DMS 273 (cell line): ENCODE results near the gene TCF15.
A peak's percentile ranks its signal among the peaks of the same experiment; 100 is the strongest.
"Not testable (repeated sequence)": the region's sequence is repeated elsewhere in the genome, so short reads cannot be mapped to it uniquely, and the experiment has no call there.

Source experiments
- DNase-seq: peaks from one replicate; lab custom pipeline; 2025; ENCODE audit not compliant: unreplicated experiment; lab: John Stamatoyannopoulos, UW

TCF15 gene

DNA sequence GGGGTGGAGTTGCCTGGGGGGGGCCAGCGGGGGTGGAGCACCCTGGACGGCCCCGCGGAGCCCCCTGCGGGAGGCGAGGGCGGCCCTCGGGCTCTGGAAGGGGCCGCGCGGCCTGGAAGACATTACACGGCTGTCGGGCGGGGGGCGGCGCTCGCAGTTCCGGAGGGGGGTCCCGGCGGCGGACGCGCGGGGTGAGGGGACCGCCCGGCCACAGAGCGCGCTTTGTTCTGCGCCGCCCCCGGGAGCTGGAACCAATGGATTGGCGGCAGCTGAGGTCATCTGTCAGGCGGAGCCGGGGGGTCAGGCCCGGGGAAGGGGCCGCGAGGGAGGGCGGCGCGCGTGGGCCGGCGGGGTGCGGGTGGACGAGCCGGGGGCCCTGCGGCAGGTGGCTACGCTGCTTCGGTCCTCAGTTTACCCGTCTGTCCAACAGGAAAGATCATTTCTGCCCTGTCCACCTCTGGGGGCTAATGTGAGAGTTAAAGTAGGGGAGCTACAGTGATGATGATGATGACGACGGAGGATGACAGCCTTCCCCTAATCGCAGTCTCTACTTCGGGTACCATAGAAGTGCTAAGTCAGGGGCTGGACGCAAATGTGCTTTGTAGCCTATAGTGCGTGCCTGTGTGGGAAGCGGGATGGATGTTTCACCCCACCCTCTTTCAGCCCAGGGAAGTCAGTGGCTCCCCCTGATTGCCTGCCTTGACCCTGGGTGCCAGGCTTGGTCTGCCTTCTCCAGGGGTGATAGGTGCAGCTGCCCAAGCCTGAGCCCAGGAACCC lies 32.5 kb upstream of the TCF15 start:
- no peak for DNase-seq

DNA sequence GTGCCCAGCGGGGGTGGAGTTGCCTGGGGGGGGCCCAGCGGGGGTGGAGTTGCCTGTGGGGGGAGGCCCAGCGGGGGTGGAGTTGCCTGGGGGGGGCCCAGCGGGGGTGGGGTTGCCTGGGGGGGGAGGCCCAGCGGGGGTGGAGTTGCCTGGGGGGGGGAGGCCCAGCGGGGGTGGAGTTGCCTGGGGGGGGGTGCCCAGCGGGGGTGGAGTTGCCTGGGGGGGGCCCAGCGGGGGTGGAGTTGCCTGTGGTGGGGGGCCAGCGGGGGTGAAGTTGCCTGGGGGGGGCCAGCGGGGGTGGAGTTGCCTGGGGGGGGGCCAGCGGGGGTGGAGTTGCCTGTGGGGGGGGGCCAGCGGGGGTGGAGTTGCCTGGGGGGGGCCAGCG lies 31.9 kb upstream of the TCF15 start:
- DNase-seq: not testable (repeated sequence)

DNA sequence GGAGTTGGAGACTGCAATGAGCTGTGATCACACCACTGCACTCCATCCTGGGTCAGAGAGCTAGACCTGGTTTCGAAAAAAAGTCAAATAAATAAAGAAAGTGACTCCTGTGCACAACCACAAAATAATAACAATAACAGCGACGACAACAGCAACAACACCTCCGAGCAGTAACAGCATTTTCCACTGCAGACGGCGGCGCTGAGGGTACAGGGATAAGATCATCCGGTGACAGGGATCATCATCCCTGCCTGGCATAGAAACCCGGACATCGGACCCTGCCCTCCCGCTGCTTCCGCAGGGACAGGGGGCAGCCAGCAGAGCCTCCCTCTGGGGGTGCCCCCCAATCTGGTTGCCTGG lies 31.4 kb upstream of the TCF15 start:
- DNase-seq: no peak

DNA sequence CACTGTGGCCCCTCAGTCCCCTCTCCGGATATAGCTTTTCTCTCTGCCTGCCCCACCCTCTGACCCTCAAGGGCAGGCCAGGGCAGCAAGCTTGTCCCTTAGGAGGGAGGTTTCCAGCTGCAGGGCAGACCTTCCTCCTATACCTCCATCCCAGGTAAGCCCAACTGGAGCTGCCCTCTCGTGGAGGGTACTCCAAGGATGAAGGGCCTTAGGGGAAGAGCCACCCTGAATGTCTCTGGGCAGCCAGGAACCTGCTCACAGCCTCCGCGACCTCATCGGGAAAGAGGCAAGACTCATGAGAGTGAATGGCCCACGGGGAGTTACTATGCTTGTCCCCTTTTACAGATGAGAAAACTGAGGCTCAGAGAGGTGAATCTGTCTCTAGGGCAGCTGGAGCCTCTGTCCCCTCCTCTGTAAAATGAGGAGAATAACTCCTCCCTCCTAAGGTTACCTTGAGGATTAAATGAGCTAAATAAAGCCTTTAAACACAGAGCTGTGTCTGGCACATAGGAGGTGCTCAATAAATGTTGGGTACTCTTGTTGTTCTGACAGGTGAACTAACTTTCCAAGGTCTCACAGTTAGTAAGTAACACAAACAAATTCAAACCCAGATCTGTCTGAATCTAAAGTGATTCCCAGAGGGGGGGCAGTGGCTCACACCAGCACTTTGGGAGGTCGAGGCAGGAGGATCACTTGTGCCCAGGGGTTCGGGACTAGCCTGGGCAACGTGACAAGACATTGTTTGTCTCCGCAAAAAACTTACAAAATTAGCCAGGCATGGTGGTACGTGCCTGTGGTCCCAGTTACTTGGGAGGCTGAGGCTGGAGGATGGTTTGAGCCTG lies 30.8 kb upstream of the TCF15 start:
- DNase-seq: no peak

DNA sequence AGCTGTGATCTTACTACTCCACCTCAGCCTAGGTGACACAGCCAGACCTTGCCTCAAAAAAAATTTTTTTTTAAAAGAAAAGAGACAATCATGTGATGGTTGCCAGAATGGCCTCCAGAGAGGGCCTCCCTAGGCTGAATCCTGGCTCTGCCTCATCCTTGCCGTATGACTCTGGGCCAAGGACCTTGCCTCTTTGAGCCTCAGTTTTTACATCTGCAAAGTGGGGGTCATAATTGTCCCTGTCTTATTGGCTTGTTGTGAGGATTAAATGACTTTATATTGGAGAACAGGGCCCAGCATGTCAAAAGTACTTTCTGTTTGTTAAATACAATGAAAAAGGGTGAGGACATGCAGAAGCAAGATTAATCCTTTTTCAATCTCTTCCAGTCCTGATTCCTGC lies 28.5 kb upstream of the TCF15 start:
- DNase-seq: no peak

DNA sequence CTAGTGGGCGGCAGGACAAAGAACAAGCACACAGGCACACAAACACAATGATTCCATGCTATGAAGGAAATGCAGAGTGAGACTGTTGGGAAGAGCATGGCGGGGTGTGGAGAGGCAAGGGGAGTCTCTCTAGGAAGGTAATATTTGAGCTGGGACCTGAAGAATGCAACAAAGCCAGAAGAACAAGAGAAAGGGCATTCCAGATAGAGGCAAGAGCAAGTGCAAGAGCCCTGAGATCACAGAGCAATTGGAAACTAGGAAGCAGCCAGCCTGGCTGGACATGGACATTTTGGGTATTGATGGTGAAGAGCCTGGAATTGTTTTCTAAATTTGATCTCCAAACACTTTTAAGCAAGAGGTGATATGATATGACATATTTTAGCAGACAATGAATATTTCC lies 27.4 kb upstream of the TCF15 start:
- no peak for DNase-seq

DNA sequence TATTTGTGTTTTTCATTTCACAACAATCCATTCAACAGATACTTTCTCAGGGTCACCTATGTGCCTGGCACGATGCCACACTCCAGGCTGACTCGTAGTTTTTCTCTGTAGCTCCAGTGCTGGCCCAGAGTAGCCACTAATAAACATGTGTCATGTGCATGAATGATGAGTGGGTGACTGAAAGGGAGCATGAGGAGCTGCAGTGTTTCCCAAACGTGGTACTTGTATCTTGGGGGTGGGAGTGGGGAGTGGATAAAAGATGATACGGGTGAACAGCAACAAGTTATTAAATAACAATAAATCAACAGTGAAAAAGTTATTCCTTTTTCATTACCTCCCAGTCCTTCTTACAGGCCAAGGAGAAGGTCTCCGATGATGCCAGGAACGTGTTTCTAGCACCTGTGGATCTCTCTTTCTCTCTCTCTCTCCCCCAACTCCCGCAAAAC lies 25.8 kb upstream of the TCF15 start:
- peak; percentile 41 for DNase-seq

DNA sequence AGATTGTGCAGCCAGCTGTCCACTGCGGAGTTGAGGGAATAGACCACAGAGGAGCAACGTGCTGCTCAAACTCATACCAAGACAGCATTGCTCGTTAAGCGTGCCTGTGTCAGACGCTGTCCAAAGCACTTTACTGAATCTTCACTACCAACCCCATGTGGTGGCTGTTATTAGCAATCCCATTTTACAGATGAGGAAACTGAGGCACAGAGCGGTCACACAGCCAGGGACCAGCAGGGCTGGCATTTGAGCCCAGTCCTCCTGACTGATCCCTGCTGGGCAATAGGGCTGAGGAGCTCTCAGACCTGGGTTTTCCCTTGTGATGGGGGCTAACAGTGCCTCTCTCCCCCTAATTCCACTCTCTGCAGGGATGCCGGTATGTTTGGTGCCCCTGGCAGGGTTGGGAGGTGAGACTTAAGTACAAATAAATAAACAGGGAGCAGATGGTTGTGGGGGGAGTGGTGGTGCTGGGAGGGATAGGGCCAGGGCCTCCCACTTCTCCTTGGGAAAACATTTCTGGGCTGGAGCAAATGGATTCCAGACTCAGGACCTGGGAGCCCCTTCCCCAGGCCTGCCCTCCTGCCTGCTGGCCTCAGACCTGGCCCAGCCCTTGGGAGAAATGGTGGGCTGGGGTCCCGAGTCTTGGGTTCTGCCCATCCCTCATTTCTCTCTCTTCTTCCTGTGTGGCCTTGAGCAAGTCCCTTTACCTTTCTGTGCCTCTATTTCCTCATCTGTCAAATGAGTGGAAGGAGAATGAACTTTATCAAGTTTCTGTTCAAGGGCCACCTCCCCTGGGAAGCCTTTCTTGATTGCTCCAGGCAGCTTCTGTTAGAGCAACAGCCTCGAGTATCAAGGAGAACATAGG lies 25.2 kb upstream of the TCF15 start:
- peak; percentile 83 for DNase-seq

DNA sequence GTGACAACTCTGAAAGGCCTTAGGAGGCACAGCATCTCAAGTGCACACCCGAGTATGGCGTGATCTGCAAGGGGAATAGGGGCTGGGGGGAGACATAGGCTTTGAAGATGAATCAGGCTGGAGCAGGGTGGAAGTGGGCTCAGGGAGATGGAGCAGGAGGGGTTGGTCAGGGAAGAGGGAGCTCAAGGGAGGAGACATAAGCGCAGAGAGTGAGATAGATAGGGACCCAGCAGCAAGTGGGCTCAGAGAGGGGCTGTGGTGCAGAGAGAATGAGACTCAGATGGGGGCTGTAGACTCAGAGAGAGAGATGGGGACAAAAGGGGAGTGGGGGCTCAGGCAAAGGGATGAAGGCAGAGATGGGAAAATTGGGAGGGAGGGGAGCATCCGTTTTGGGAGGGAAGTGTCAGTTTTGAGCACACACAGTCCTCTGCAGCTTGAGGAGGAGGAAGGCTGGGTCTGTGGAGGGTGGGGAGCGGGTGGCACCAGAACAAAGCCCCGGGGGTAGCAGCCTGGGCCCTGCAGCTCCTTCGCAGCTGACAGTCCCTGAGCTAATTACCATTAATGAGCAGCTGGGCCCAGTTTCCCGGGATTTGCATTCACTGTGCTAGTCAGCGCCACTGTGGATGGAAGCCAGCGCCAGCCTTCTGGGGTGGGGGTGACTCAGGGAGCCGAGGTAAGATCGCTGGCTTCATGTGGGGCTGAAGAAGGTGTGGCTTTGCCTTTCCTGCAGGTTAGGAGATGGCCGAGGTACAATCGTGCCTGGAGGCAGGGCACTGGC lies 24.2 kb upstream of the TCF15 start:
- peak; percentile 95 for DNase-seq

DNA sequence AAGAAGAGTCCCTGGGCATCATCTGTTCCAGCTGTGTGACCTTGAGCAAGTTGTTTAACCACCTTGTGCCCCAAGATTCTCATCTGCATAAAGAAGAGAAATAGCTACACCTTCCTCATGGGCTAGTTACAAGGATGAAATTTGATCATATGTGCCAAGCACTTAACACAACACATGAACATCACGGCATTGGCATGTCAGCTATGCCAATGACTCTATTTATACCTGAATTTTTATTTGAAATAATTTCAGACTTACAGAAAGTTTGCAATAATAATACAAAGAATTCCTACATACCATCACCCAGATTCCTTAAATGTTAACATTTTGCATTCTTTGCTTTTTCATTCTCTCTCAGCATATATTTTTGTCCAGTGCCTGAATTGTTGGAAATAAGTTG lies 21.0 kb upstream of the TCF15 start:
- DNase-seq: no peak

DNA sequence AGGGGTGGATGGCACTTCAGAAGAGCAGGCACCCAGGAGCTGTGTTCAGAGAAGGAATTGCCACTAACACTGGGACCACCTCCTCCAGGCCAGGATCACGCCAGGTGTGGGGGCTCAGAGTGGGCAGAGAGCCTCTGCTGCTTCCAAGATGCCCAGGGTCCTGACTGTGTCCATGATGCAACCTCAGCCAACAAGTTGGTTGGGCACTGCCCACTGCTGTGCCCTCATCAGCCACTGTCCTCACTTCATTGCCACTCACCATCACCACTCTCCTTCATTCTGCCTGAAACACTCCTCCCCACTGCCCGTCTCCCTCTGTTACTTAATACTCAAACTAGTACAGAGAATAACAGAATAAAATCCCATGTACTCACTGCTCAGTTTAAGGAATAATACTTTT lies 16.5 kb upstream of the TCF15 start:
- no peak for DNase-seq

DNA sequence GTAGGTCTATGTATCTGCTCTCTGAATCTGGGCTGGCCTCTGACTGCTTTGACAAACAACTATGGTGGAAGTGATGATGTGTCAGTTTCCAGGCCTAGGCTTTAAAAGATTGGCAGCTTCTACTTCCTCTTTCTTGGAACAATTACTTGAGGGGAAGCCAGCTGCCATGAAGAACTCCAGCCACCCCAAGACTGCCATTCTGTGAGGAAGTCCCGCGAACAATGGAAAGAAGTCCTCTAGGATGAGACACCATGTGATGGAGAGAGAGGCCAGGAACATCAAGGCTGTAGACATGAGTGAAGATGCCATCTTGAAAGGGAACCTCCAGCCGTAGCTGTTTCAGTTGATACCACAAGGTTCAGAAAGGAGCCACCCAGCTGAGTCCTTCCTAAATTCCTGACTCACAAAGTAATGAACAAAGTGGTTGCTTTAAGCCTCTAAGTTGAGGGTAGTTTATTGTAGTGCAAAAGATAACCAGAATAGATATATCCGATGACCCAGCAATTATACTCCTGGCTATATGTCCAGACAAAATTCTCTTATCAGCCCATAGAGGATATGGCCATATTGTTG lies 15.3 kb upstream of the TCF15 start:
- no peak for DNase-seq

DNA sequence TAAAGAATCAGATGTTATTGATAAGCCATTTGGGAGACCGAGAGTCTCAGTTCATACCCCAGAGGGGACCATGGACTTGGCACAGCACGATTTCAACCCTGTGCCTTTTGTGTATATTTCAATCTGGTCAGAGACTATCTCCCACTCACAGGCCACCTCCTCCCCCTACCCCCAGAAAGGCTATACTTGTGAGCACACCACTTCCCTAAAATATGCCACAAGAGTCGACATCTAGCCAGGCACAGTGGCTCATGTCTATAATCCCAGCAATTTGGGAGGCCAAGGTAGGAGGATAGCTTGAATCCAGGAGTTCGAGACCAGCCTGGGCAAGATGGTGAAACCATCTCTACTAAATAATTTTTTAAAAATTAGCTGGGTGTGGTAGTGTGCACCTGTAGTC lies 13.6 kb upstream of the TCF15 start:
- no peak for DNase-seq

DNA sequence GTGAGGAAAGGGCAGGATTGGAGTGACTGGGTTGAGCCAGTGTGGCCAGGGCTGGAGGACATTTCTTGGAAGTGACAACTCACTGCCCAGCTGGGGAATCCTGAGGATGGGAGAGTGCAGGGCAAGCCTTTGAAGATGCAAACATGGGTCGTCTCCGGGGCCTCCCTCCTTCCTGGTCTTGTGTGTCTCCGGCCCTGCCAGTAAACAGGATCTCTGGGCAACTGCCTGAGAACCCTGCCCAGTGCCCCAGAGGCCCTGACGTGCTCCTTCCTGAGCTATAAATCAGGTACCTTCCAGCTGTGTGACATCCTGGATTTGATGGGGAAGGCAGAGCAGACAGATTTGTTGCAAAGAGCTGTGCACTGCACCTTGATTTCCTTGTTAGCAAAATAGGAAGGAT lies 12.9 kb upstream of the TCF15 start:
- no peak for DNase-seq

DNA sequence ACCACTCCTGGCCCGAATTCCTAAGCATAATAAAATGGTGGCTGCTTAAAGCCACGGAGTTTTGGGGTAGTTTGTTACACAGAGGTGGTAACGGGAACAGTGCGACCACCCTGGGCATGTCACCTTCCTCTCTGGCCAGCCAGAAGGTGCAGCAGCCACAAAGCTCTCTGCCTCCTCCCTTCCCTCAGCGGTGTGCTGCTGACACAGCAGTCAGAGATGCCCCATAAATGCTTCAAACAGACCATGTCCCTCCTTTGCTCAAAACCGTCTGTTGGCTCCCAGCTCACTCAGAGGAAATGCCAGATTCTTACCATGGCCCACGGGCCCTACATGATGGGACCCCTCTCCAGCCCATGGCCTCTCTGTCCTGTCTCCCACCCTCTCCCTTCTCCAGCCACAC lies 12.1 kb upstream of the TCF15 start:
- DNase-seq: no peak

DNA sequence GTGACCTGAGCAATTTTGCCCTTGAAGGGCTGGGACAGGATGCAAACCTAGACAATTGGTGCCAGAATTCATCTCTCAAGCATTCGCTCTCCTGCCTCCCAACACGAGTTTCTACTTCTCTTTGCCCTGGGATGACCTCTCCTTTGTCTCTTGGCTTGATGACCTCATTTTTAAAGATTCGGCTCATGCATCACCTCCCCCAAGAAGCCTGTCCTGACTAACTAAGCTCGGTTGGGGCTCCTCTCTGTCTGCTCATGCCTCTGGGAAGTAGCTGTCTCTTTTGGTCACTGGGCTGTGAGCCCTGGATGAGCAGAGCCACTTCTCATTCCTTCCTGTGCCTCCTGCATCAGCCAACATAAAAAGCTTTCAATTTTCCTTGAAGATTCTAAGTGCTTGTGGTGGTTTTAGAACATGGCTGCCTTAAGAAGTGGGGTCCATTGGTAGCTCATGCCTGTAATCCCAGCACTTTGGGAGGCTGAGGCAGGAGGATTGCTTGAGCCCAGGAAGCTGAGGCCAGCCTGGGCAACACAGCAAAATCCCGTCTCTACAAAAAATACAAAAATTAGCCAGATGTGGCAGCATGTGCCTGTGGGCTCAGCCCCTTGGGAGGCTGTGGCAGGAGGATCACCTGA lies 11.1 kb upstream of the TCF15 start:
- DNase-seq: no peak

DNA sequence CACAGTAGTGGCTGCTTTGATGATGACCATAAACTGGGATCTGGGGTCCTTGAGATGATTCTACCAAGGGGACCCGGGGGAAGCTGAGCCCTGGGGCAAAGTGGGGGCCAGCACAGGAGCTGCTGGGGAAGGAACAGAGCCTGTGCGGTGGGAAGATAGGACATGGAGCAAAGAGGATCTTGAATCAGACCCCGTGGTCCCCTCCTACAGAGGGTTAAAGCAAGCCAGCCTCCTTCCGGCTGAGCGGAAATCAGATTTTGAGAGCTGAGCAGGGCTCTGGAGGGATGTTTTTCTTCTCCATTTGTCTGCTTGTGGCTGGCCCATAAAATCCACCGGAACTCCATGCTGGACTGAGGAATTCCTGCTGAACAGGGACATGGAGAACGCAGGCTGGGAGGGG lies 10.1 kb upstream of the TCF15 start:
- DNase-seq: no peak

DNA sequence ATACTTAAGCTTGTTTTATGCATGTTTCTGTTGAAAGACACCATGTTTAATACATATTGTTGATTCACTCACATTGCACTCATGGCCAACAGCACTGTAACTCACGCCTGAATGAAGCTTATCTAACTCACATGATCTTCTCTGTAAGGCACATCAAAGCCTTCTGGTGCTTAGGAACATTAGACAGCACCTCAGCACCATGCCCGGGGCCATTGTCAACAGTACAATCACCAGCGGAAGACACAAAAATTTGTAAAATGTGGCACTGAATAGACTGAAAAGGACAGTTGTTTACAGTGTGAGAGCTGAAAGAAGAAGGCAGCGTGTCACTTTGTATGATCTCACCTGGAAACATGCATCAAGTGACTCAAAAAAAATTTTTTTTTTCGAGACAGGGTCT lies 8.9 kb upstream of the TCF15 start:
- no peak for DNase-seq

DNA sequence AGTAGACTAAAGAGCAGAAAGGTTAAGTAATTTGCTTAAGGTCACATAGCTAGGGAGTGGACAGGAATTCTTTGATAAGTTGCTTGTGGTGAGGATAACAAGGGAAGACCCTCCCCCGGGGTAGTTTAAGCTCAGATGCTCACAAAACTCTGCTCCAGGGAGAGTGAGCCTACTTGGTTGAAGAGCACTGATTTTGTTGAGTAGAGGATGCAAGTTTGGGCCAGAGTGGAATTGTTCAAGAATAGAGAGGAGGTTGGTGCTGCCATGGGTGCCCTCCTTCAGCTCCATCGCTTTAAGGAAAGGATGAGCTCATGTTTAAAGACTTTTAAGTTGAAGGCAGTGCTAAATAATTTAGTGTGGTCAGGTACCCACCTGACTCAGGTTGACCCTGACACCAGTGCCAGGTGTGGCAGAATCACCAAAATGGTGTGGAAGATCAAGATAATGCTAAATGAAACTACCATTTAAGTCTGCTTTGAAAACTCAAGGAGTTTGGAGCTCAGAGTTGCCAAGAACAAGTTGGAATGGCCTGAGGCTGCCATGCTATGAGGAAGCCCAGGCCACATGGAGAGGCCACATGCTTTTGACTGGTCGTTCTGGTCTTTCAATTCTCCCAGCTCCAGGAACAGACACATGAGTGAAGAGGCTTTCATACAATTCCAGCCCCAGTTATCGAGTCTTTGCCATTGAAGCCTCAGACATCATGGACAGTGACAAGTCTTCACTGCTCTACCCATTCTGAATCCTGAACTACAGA lies 8.0 kb upstream of the TCF15 start:
- no peak for DNase-seq
